HG02610 (cell line): Measurements from ENCODE around the gene TNFAIP8L1.

Experiments
- ATAC-seq: cut with Tn5 transposase; IDR thresholded peaks from one replicate; pipeline ENCODE4 v1.9.1; 2021; ENCODE audit warnings: mild to moderate bottlenecking, moderate library complexity; ENCODE audit not compliant: unreplicated experiment

The TNFAIP8L1 gene

GRCh38 chr19:4699826-4700692, 60.7 kb downstream of the TNFAIP8L1 start:
- no peak for ATAC-seq

- no peak for ATAC-seq
Measured at GRCh38 chr19:4700693-4700970, 61.3 kb downstream of the TNFAIP8L1 start.

GRCh38 chr19:4701557-4701956, 62.2 kb downstream of the TNFAIP8L1 start:
- no peak for ATAC-seq

GRCh38 chr19:4702764-4703163, 63.4 kb downstream of the TNFAIP8L1 start:
- ATAC-seq = no peak

GRCh38 chr19:4703671-4704316, 64.5 kb downstream of the TNFAIP8L1 start:
- no peak for ATAC-seq

- ATAC-seq = no peak
Measured at GRCh38 chr19:4704317-4704673, 65.0 kb downstream of the TNFAIP8L1 start.
